Measurements from ENCODE around the gene GOLIM4.

- TF ChIP-seq CTCF (IDR thresholded peaks at IDR 0.05) (no peak), POLR2A (IDR thresholded peaks at IDR 0.05) (no peak)
These were observed 4.3 kb downstream of the GOLIM4 start for GRCh38 chr3:168091302-168091858.
